Astrocyte (in vitro differentiated cells and primary cell): ENCODE data around the gene SNAI1. TPM values are rescaled to one million over a fixed set of nuclear protein-coding genes. Genes with fewer than 3 reads are reported as not detected.

Experiments used
- DNase-seq: peaks from one replicate; pipeline ENCODE4 v3.0.0-alpha.2; 2010; ENCODE audit warnings: low read depth
- FAIRE-seq: peaks from 2 replicates; lab custom pipeline; 2011; peaks lifted over from hg19 to GRCh38; lab: Jason Lieb, UNC
- H2AFZ ChIP-seq: 2 replicates; pipeline ENCODE4 v1.6.0; 2012; ENCODE audit warnings: low read depth, low read length, inconsistent platforms
- H3K27ac ChIP-seq: 2 replicates; pipeline ENCODE4 v1.5.1; 2011; ENCODE audit warnings: low read depth, low read length, inconsistent platforms
- H3K27me3 ChIP-seq: 2 replicates; pipeline ENCODE4 v1.6.0; 2011; ENCODE audit warnings: low read length, inconsistent platforms; ENCODE audit not compliant: insufficient read depth
- H3K36me3 ChIP-seq: 2 replicates; pipeline ENCODE4 v1.5.1; 2011; ENCODE audit warnings: low read length, inconsistent platforms; ENCODE audit not compliant: insufficient read depth
- H3K4me1 ChIP-seq: 2 replicates; pipeline ENCODE4 v1.5.1; 2011; ENCODE audit warnings: low read length, inconsistent platforms; ENCODE audit not compliant: insufficient read depth
- H3K4me2 ChIP-seq: 2 replicates; pipeline ENCODE4 v1.6.0; 2012; ENCODE audit warnings: low read length, inconsistent platforms
- H3K4me3 ChIP-seq: 2 replicates; pipeline ENCODE4 v1.5.1; 2011; ENCODE audit warnings: low read depth, mild to moderate bottlenecking, low read length, inconsistent platforms; ENCODE audit not compliant: insufficient read depth
- H3K79me2 ChIP-seq: 2 replicates; pipeline ENCODE4 v1.6.0; 2012; ENCODE audit warnings: mild to moderate bottlenecking, low read length, inconsistent platforms; ENCODE audit not compliant: insufficient read depth
- H3K9ac ChIP-seq: 2 replicates; pipeline ENCODE4 v1.6.0; 2012; ENCODE audit warnings: mild to moderate bottlenecking, low read length, inconsistent platforms
- H3K9me3 ChIP-seq: 2 replicates; pipeline ENCODE4 v1.5.1; 2012; ENCODE audit warnings: low read depth, mild to moderate bottlenecking, low read length, inconsistent platforms; ENCODE audit not compliant: insufficient read depth
- H4K20me1 ChIP-seq: 2 replicates; pipeline ENCODE4 v1.6.0; 2012; ENCODE audit warnings: low read length, inconsistent platforms; ENCODE audit not compliant: insufficient read depth
- H3K27ac Mint-ChIP-seq: one replicate; pipeline ENCODE4 v1.8.0; 2021; ENCODE audit warnings: mild to moderate bottlenecking, mixed read lengths; ENCODE audit not compliant: unreplicated experiment
- H3K27me3 Mint-ChIP-seq: one replicate; pipeline ENCODE4 v1.8.0; 2021; ENCODE audit warnings: low read depth, mixed read lengths; ENCODE audit not compliant: unreplicated experiment
- H3K36me3 Mint-ChIP-seq: one replicate; pipeline ENCODE4 v1.8.0; 2021; ENCODE audit warnings: low read depth, mixed read lengths; ENCODE audit not compliant: unreplicated experiment
- H3K4me1 Mint-ChIP-seq: one replicate; pipeline ENCODE4 v1.8.0; 2021; ENCODE audit warnings: low read depth, mixed read lengths; ENCODE audit not compliant: unreplicated experiment
- H3K4me3 Mint-ChIP-seq: one replicate; pipeline ENCODE4 v1.8.0; 2021; ENCODE audit warnings: mild to moderate bottlenecking, moderate library complexity, mixed read lengths; ENCODE audit not compliant: unreplicated experiment
- H3K9me3 Mint-ChIP-seq: one replicate; pipeline ENCODE4 v1.8.0; 2021; ENCODE audit warnings: mild to moderate bottlenecking, mixed read lengths; ENCODE audit not compliant: unreplicated experiment
- EZH2 ChIP-seq: IDR thresholded peaks from 2 replicates; pipeline ENCODE4 v1.6.1; 2012; ENCODE audit warnings: mild to moderate bottlenecking, low read length, inconsistent platforms; ENCODE audit not compliant: insufficient read depth
- total RNA-seq: library from RNA; stranded (reverse); gene quantifications from 2 replicates; pipeline ENCODE4 v1.2.1, GENCODE V29; 2021
- TF ChIP-seq, protein P1 (sequence below): IDR thresholded peaks from 2 replicates; pipeline ENCODE4 v1.5.1; 2011; ENCODE audit warnings: low read depth, mild to moderate bottlenecking, inconsistent platforms, low read length, moderate library complexity; ENCODE audit not compliant: insufficient read depth

Gene SNAI1
- total RNA-seq, 1 donor from 2014 or later = 9.1 TPM

DNA sequence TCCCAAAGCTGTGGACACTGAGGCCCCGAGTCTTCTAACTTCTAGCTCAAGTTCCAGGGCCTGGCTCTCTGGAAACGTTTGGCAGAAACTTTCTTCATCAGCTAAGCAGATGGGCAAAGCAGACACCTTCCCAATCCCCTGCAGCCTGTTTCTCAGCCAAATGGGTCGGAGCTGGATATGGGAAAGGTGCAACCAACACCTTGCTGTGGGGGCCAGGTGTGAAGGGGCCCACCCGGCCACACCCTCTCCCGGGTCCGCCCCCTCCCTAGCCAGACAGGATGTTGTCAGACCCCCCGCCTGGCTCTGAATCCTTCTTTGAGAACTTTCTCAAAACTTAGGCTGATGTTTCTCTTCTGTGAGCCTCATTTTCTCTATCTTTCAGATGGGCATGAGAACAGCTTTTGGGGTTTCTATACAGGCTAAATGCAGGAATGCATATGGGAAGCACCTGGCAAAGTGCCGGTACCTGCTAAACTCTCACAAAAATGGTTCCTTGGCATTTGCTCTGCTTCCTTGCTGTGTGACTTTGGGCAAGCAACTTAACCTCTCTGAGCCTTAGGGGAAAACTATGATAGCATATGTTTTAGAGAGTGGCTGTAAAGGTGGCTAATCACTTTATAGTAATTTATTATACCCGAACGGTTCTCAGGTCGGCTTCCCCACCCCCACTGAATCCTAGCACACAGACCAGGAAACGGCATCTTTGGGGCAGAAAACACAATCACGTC lies 1.8 kb downstream of the SNAI1 start:
- no peak for FAIRE-seq
- peak overlapping the region; percentile 94 for H3K4me3 Mint-ChIP-seq
- Histone ChIP-seq H3K27ac (no peak overlapping the region), H3K9me3 (no peaks in the 10 kb centered on the region), H3K27me3 (peaks cover 6% of the 10 kb centered on the region), H2AFZ (no peak overlapping the region), H4K20me1 (peaks cover 41% of the 10 kb centered on the region), H3K36me3 (no peaks in the 10 kb centered on the region), H3K9ac (peak overlapping the region; percentile 97), H3K79me2 (peaks cover 50% of the 10 kb centered on the region), H3K4me1 (peaks cover 60% of the 10 kb centered on the region), H3K4me2 (peak overlapping the region; percentile 99), H3K4me3 (peak overlapping the region; percentile 86)
- DNase-seq = no peak
- peaks cover 16% of the 10 kb centered on the region for H3K27me3 Mint-ChIP-seq
- H3K4me1 Mint-ChIP-seq = peaks cover 42% of the 10 kb centered on the region
- H3K36me3 Mint-ChIP-seq = peaks cover 4% of the 10 kb centered on the region
- peak overlapping the region; percentile 58 for H3K27ac Mint-ChIP-seq
- no peak for TF ChIP-seq EZH2
- TF ChIP-seq, protein P1, sequence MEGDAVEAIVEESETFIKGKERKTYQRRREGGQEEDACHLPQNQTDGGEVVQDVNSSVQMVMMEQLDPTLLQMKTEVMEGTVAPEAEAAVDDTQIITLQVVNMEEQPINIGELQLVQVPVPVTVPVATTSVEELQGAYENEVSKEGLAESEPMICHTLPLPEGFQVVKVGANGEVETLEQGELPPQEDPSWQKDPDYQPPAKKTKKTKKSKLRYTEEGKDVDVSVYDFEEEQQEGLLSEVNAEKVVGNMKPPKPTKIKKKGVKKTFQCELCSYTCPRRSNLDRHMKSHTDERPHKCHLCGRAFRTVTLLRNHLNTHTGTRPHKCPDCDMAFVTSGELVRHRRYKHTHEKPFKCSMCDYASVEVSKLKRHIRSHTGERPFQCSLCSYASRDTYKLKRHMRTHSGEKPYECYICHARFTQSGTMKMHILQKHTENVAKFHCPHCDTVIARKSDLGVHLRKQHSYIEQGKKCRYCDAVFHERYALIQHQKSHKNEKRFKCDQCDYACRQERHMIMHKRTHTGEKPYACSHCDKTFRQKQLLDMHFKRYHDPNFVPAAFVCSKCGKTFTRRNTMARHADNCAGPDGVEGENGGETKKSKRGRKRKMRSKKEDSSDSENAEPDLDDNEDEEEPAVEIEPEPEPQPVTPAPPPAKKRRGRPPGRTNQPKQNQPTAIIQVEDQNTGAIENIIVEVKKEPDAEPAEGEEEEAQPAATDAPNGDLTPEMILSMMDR = no peak
- H3K9me3 Mint-ChIP-seq = no peaks in the 10 kb centered on the region

DNA sequence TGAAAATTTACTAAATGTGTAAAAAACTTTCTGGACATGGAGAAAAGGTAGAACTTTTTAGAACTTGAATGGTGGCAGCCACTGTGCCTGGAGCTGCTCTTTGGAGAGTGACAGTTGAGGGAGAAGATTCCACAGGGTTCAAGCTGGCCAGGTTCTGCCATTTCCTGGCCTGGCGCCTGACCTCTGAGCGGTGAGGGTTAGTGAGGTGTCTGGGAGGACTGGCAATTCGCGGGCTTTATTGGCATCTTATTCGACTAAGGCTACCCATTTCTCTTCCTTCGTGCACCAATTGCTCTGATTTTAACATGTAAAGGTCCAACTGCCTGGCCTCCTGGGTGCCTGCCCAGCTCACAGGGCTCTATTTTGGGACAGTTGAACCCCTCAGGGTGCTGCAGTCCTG lies 2.4 kb downstream of the SNAI1 start:
- H3K27ac ChIP-seq = no peak overlapping the region
- H3K27me3 Mint-ChIP-seq = peaks cover 16% of the 10 kb centered on the region
- peaks cover 41% of the 10 kb centered on the region for H4K20me1 ChIP-seq
- peaks cover 6% of the 10 kb centered on the region for H3K27me3 ChIP-seq
- DNase-seq = no peak
- H3K36me3 ChIP-seq = no peaks in the 10 kb centered on the region
- no peak for TF ChIP-seq EZH2
- TF ChIP-seq, protein P1 = no peak
- H3K4me1 ChIP-seq = peaks cover 65% of the 10 kb centered on the region
- H3K4me1 Mint-ChIP-seq = peaks cover 46% of the 10 kb centered on the region
- H3K9me3 ChIP-seq = no peaks in the 10 kb centered on the region
- FAIRE-seq = no peak
- peak overlapping the region; percentile 80 for H3K4me3 Mint-ChIP-seq
- peak overlapping the region; percentile 58 for H3K27ac Mint-ChIP-seq
- peak overlapping the region; percentile 86 for H3K4me3 ChIP-seq
- H3K9me3 Mint-ChIP-seq = no peaks in the 10 kb centered on the region
- H3K36me3 Mint-ChIP-seq = peaks cover 4% of the 10 kb centered on the region
- peaks cover 50% of the 10 kb centered on the region for H3K79me2 ChIP-seq
- H2AFZ ChIP-seq = no peak overlapping the region
- H3K4me2 ChIP-seq = peak overlapping the region; percentile 99
- H3K9ac ChIP-seq = peak overlapping the region; percentile 97

DNA sequence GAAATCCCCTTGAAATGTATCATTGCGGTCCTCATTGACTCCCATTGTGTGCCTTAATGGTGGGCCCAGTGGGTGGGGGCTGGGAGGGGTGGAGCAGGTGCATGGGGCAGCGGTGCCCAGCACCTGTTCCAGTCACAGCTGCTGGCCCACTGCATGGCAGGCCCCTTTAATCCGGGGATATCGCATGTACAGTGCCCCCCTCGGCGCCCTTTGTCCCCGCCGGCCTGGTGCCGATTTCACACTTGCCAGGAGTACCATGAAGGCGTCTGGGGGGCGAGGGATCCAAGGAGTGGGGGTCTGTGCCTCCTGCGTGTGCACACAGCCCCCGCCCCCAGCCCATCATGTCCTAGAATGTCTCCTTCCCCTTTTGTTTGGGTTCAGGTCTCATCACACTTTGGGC lies 2.8 kb downstream of the SNAI1 start:
- peaks cover 50% of the 10 kb centered on the region for H3K79me2 ChIP-seq
- no peaks in the 10 kb centered on the region for H3K9me3 Mint-ChIP-seq
- H3K27me3 ChIP-seq = peaks cover 6% of the 10 kb centered on the region
- no peak for FAIRE-seq
- peaks cover 51% of the 10 kb centered on the region for H3K4me1 Mint-ChIP-seq
- H3K4me1 ChIP-seq = peaks cover 70% of the 10 kb centered on the region
- TF ChIP-seq, protein P1 = no peak
- TF ChIP-seq EZH2 = no peak
- peak overlapping the region; percentile 97 for H3K9ac ChIP-seq
- H3K27ac Mint-ChIP-seq = no peak overlapping the region
- peak overlapping the region; percentile 80 for H3K4me3 Mint-ChIP-seq
- DNase-seq = no peak
- H3K27ac ChIP-seq = no peak overlapping the region
- peak overlapping the region; percentile 86 for H3K4me3 ChIP-seq
- no peaks in the 10 kb centered on the region for H3K36me3 ChIP-seq
- H4K20me1 ChIP-seq = peaks cover 41% of the 10 kb centered on the region
- H3K27me3 Mint-ChIP-seq = peaks cover 13% of the 10 kb centered on the region
- peak overlapping the region; percentile 99 for H3K4me2 ChIP-seq
- no peak overlapping the region for H2AFZ ChIP-seq
- peaks cover 4% of the 10 kb centered on the region for H3K36me3 Mint-ChIP-seq
- H3K9me3 ChIP-seq = no peaks in the 10 kb centered on the region
